Measurements from ENCODE around the gene ADD2.

ADD2 gene

GRCh38 chr2:70785137-70785911, 17.3 kb upstream of the ADD2 start:
- peak; percentile 42 for DNase-seq

GRCh38 chr2:70784320-70784719, 16.3 kb upstream of the ADD2 start:
- no peak for DNase-seq

- peak; percentile 63 for DNase-seq
Observed at GRCh38 chr2:70779911-70780545, 12.0 kb upstream of the ADD2 start.

- peak; percentile 32 for DNase-seq
Observed at GRCh38 chr2:70779491-70779890, 11.5 kb upstream of the ADD2 start.

GRCh38 chr2:70778676-70779075, 10.7 kb upstream of the ADD2 start:
- no peak for DNase-seq

- no peak for DNase-seq
Observed at GRCh38 chr2:70777450-70777849, 9.4 kb upstream of the ADD2 start.

GRCh38 chr2:70776266-70776665, 8.3 kb upstream of the ADD2 start:
- no peak for DNase-seq

- DNase-seq, result no peak
Observed at GRCh38 chr2:70775141-70775540, 7.1 kb upstream of the ADD2 start.

GRCh38 chr2:70772486-70773155, 4.6 kb upstream of the ADD2 start:
- DNase-seq, result no peak

GRCh38 chr2:70771446-70771845, 3.4 kb upstream of the ADD2 start:
- no peak for DNase-seq

GRCh38 chr2:70769450-70769849, 1.4 kb upstream of the ADD2 start:
- no peak for DNase-seq

GRCh38 chr2:70768590-70769085, 638 bp upstream of the ADD2 start:
- DNase-seq, result no peak

GRCh38 chr2:70767079-70767698, 811 bp downstream of the ADD2 start:
- DNase-seq, result no peak

- DNase-seq, result no peak
Observed at GRCh38 chr2:70766357-70767078, 1.5 kb downstream of the ADD2 start.

GRCh38 chr2:70765507-70765906, 2.5 kb downstream of the ADD2 start:
- DNase-seq, result no peak

GRCh38 chr2:70759446-70759845, 8.6 kb downstream of the ADD2 start:
- no peak for DNase-seq

- DNase-seq, result no peak
Observed at GRCh38 chr2:70757966-70758365, 10.0 kb downstream of the ADD2 start.

GRCh38 chr2:70757360-70757759, 10.6 kb downstream of the ADD2 start:
- no peak for DNase-seq

- no peak for DNase-seq
Observed at GRCh38 chr2:70756128-70756527, 11.9 kb downstream of the ADD2 start.

GRCh38 chr2:70753902-70754301, 14.1 kb downstream of the ADD2 start:
- DNase-seq, result no peak

- DNase-seq, result no peak
Observed at GRCh38 chr2:70753031-70753430, 15.0 kb downstream of the ADD2 start.

GRCh38 chr2:70752396-70752795, 15.6 kb downstream of the ADD2 start:
- no peak for DNase-seq

GRCh38 chr2:70751881-70752280, 16.1 kb downstream of the ADD2 start:
- no peak for DNase-seq
